HG02970 (cell line): ENCODE data around the gene ADPRM.
"Not testable (repeated sequence)": the region's sequence is repeated elsewhere in the genome, so short reads cannot be mapped to it uniquely, and the experiment has no call there.

ENCODE experiments used
- ATAC-seq: cut with Tn5 transposase; IDR thresholded peaks from one replicate; pipeline ENCODE4 v1.9.1; 2021; ENCODE audit warnings: mild to moderate bottlenecking, moderate library complexity, moderate number of reproducible peaks; ENCODE audit not compliant: unreplicated experiment, low FRiP score

ADPRM gene

GRCh38 chr17:10698096-10698818 is 863 bp downstream of the ADPRM start:
- no peak for ATAC-seq

- no peak for ATAC-seq
Observed at GRCh38 chr17:10699856-10700255, 2.5 kb downstream of the ADPRM start.

- no peak for ATAC-seq
Observed at GRCh38 chr17:10702574-10702973, 5.2 kb downstream of the ADPRM start.

- no peak for ATAC-seq
Observed at GRCh38 chr17:10705727-10706126, 8.3 kb downstream of the ADPRM start.

GRCh38 chr17:10713318-10713717 is 15.9 kb downstream of the ADPRM start:
- no peak for ATAC-seq

GRCh38 chr17:10716218-10716617 is 18.8 kb downstream of the ADPRM start:
- no peak for ATAC-seq

- no peak for ATAC-seq
Observed at GRCh38 chr17:10718547-10718946, 21.2 kb downstream of the ADPRM start.

GRCh38 chr17:10724546-10725195 is 27.3 kb downstream of the ADPRM start:
- no peak for ATAC-seq

GRCh38 chr17:10725262-10725661 is 27.9 kb downstream of the ADPRM start:
- no peak for ATAC-seq

GRCh38 chr17:10726196-10726595 is 28.8 kb downstream of the ADPRM start:
- ATAC-seq: no peak

GRCh38 chr17:10727192-10727591 is 29.8 kb downstream of the ADPRM start:
- ATAC-seq: no peak

- ATAC-seq: no peak
Observed at GRCh38 chr17:10728331-10728892, 31.0 kb downstream of the ADPRM start.

- ATAC-seq: no peak
Observed at GRCh38 chr17:10729334-10730193, 32.2 kb downstream of the ADPRM start, which contains the start of gene TMEM220. Gene TMEM220 (minus strand): TSS chr17:10730023. CDS start chr17:10729851, 172 bp downstream.

- not testable (repeated sequence) for ATAC-seq
Observed at GRCh38 chr17:10730247-10730646, 32.9 kb downstream of the ADPRM start.

GRCh38 chr17:10731408-10731879 is 34.0 kb downstream of the ADPRM start:
- ATAC-seq: no peak

- not testable (repeated sequence) for ATAC-seq
Observed at GRCh38 chr17:10732121-10732520, 34.7 kb downstream of the ADPRM start.

GRCh38 chr17:10733666-10734065 is 36.3 kb downstream of the ADPRM start:
- no peak for ATAC-seq

- no peak for ATAC-seq
Observed at GRCh38 chr17:10735251-10735650, 37.9 kb downstream of the ADPRM start.

- no peak for ATAC-seq
Observed at GRCh38 chr17:10735821-10736220, 38.4 kb downstream of the ADPRM start.

GRCh38 chr17:10737168-10737622 is 39.8 kb downstream of the ADPRM start:
- no peak for ATAC-seq
